ENCODE results near the gene HMCN1.

Gene HMCN1

GRCh38 chr1:185856482-185856881 lies 122.3 kb downstream of the HMCN1 start:
- POLR2A ChIA-PET (ENCODE audit: low non-redundant PET) = no interaction called here
- DNase-seq (ENCODE audit: low spot score) = no peak
- no peak for TF ChIP-seq CTCF (conservative IDR thresholded peaks at IDR 0.05; ENCODE audit: low read depth)
- H3K27ac ChIP-seq = no peak overlapping the region
- CTCF ChIA-PET = no interaction called here

- H3K27ac ChIP-seq = no peak overlapping the region
- ChIA-PET CTCF (interaction anchor here (0.6 kb wide), 1 partner anchor 262 kb away, joined by 4 read pairs; no protein-coding TSS in a partner anchor), POLR2A (ENCODE audit: low non-redundant PET) (no interaction called here)
- DNase-seq (ENCODE audit: low spot score) = no peak
- no peak for TF ChIP-seq CTCF (conservative IDR thresholded peaks at IDR 0.05; ENCODE audit: low read depth)
Observed at GRCh38 chr1:185857442-185857841, 123.3 kb downstream of the HMCN1 start.

GRCh38 chr1:185860311-185860710 lies 126.1 kb downstream of the HMCN1 start:
- POLR2A ChIA-PET (ENCODE audit: low non-redundant PET) = no interaction called here
- CTCF ChIA-PET = no interaction called here
- DNase-seq (ENCODE audit: low spot score) = no peak

GRCh38 chr1:185860859-185861258 lies 126.7 kb downstream of the HMCN1 start:
- no peak for TF ChIP-seq CTCF (conservative IDR thresholded peaks at IDR 0.05; ENCODE audit: low read depth)
- H3K27ac ChIP-seq = no peak overlapping the region
- no peak for DNase-seq (ENCODE audit: low spot score)
- ChIA-PET CTCF (no interaction called here), POLR2A (ENCODE audit: low non-redundant PET) (no interaction called here)

More at GRCh38 chr1:185860311-185860710, 126.1 kb downstream of the HMCN1 start:
- H3K27ac ChIP-seq = no peak overlapping the region
- TF ChIP-seq CTCF (conservative IDR thresholded peaks at IDR 0.05; ENCODE audit: low read depth) = no peak

GRCh38 chr1:185861630-185862029 lies 127.4 kb downstream of the HMCN1 start:
- TF ChIP-seq CTCF (conservative IDR thresholded peaks at IDR 0.05; ENCODE audit: low read depth) = no peak
- no peak for DNase-seq (ENCODE audit: low spot score)
- ChIA-PET CTCF (no interaction called here), POLR2A (ENCODE audit: low non-redundant PET) (no interaction called here)
- no peak overlapping the region for H3K27ac ChIP-seq

GRCh38 chr1:185862235-185862634 lies 128.0 kb downstream of the HMCN1 start:
- H3K27ac ChIP-seq = no peak overlapping the region
- ChIA-PET POLR2A (ENCODE audit: low non-redundant PET) (no interaction called here), CTCF (no interaction called here)
- TF ChIP-seq CTCF (conservative IDR thresholded peaks at IDR 0.05; ENCODE audit: low read depth) = no peak
- DNase-seq (ENCODE audit: low spot score) = no peak

GRCh38 chr1:185864331-185864730 lies 130.1 kb downstream of the HMCN1 start:
- TF ChIP-seq CTCF (conservative IDR thresholded peaks at IDR 0.05; ENCODE audit: low read depth) = no peak
- H3K27ac ChIP-seq = no peak overlapping the region
- ChIA-PET CTCF (interaction anchor here (1.0 kb wide), 1 partner anchor 12 kb away, joined by 3 read pairs; no protein-coding TSS in a partner anchor), POLR2A (ENCODE audit: low non-redundant PET) (no interaction called here)
- DNase-seq (ENCODE audit: low spot score) = no peak

All from RWPE1 (cell line).